Measurements from ENCODE around the gene INAFM2. TPM values are rescaled to one million over a fixed set of nuclear protein-coding genes. Genes with fewer than 3 reads are reported as not detected.

The INAFM2 gene
- total and polyA plus RNA-seq, 10 of the 15 experiments (the other 5 are each of a cell fraction or from before 2014, with no cell fraction given), result 0.75 to 8.1 (median 3.9) TPM

GRCh38 chr15:40367686-40368611, 44.5 kb downstream of the INAFM2 start (continued):
- TF ChIP-seq MYC (IDR thresholded peaks at IDR 0.05; ENCODE audit: insufficient read depth, insufficient read length, insufficient replicate concordance, low read length, severe bottlenecking), result no peak
- TF ChIP-seq HSF1 (IDR thresholded peaks at IDR 0.05; ENCODE audit: low read depth, low read length), result no peak
- 0 out of 2 replicates have a peak, but pooled peaks have one; percentile 4 for TF ChIP-seq SPI1 (IDR thresholded peaks at IDR 0.05; ENCODE audit: borderline replicate concordance, insufficient read depth, low read depth, low read length)
- TF ChIP-seq ZBED1 (IDR thresholded peaks at IDR 0.05; ENCODE audit: borderline replicate concordance), result no peak
- TF ChIP-seq HDAC2 (IDR thresholded peaks at IDR 0.05), result no peak
- 0 out of 2 replicates have a peak, but pooled peaks have one; percentile 27 for TF ChIP-seq BACH1 (IDR thresholded peaks at IDR 0.05; ENCODE audit: borderline replicate concordance)
- TF ChIP-seq PML (IDR thresholded peaks at IDR 0.05; ENCODE audit: low read length), result no peak
- no peak for TF ChIP-seq SRF (IDR thresholded peaks at IDR 0.05; ENCODE audit: low read depth in 2 of 2, low read length in 2 of 2)
- TF ChIP-seq MYB (IDR thresholded peaks at IDR 0.05; ENCODE audit: borderline replicate concordance, low read depth, low read length), result no peak
- no peak for TF ChIP-seq ZBTB4 (CRISPR knock-in tag; IDR thresholded peaks at IDR 0.05)
- no peak for TF ChIP-seq ZBTB33 (IDR thresholded peaks at IDR 0.05)
- no peak for TF ChIP-seq E2F4 (IDR thresholded peaks at IDR 0.05; ENCODE audit: low read depth, low read length)
- TF ChIP-seq IRF5 (IDR thresholded peaks at IDR 0.05; ENCODE audit: borderline replicate concordance), result no peak
- no peak for TF ChIP-seq ZBTB11 (CRISPR knock-in tag; IDR thresholded peaks at IDR 0.05)
- no peak for TF ChIP-seq ZZZ3 (IDR thresholded peaks at IDR 0.05; ENCODE audit: control insufficient read depth, insufficient read length, low read depth)
